GM21576 (cell line): ENCODE measurements around the gene CAPZB.
"Not testable (repeated sequence)": the region's sequence is repeated elsewhere in the genome, so short reads cannot be mapped to it uniquely, and the experiment has no call there.

Source experiments
- ATAC-seq: cut with Tn5 transposase; IDR thresholded peaks from one replicate; pipeline ENCODE4 v1.9.1; 2021; ENCODE audit warnings: mild to moderate bottlenecking, moderate library complexity; ENCODE audit not compliant: unreplicated experiment

The CAPZB gene

DNA sequence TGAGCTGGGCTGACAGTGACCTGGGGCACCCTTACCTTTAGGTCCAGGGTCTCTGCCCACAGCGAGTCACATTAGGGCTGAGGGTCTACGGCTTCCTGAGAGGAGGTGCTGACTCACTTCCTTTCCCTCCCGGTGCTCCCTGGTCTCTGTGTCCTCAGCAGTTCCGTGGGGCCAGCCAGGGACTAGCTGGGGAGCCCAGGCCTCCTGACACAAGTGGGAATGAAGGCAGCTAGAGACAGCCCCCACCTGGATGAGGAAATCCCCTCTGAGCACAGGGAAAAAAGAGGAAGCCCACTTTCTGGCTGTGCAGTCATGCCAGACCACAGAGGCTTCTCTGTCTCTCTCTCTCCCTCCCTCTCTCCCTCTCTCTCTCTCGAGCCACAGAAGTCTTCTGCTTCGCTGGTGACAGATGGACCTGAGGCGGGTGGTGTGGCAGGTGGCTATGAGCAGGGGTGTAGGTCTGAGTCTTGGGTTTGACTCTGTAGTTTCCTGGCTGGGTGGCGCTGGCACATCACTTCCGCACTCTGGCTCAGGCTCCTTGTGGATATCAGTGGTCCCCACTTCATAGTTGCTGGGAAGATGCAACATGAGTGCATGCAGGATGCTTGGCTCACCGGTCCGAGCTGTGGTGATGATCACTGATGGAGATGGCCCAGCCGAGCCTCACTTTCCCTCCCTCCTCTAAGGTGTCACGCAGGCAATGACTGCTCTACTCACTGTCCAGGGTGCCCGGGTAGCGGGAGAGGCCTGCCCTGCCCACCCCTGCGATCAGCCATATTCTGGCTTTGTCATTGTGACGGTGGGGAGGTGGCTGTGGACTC, 169.8 kb downstream of the CAPZB start:
- no peak for ATAC-seq

DNA sequence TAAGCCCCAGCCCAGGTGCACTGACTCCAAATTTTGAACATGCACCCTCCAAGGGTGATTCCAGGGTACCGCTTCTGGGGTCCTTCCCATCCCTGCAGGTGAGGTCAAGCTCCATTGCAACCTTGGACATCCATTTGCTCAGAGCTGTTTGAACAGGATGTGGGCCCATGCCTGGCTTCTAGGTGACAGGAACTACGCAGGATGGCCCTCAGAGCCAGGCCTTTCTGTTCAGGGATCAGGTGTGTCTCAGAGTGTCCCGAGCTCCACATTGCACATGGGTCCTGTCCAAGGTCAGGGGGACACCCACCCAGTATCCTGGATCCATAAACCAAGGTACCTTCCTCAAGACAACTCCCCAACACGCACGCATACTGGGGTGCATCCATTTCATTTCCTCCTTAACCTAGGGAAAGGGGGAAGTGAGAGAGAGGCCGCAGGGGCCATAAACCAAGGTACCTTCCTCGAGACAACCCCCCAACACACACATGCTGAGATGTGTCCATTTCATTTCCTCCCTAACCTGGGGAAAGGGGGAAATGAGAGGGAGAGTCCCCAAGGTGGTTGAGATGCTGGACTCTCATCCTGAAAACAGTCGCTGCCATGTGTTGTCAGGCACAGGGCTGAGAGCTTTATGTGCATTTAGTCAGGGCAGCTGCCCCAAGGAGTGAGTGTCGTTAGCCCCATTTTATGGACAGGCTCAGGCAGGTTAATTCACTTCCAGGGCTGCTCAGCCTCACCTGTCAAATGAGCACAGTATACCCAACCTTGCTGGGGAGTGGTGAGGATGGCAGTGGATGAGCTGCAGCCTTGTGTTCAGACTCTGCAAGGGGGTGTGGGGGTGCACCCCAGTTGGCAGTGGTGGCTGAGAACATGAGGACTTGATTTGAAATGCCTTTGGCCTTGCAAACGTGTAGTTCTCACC, 171.1 kb downstream of the CAPZB start:
- no peak for ATAC-seq

DNA sequence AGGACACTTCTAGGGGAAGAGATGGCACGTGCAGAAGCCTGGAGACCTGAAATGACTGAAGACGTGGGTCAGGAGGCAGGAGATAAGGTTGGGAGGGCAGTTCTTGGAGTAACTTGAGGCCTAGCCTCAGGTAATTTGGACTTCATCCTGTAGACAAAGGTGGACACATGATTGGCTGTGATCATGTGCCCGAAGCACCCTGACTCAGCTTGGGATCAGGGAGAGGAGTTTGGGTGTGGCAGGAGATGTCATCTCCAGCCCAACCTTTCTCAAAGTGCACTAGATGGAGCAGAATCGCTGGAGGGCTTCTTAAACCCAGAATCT, 171.7 kb downstream of the CAPZB start:
- ATAC-seq: no peak

DNA sequence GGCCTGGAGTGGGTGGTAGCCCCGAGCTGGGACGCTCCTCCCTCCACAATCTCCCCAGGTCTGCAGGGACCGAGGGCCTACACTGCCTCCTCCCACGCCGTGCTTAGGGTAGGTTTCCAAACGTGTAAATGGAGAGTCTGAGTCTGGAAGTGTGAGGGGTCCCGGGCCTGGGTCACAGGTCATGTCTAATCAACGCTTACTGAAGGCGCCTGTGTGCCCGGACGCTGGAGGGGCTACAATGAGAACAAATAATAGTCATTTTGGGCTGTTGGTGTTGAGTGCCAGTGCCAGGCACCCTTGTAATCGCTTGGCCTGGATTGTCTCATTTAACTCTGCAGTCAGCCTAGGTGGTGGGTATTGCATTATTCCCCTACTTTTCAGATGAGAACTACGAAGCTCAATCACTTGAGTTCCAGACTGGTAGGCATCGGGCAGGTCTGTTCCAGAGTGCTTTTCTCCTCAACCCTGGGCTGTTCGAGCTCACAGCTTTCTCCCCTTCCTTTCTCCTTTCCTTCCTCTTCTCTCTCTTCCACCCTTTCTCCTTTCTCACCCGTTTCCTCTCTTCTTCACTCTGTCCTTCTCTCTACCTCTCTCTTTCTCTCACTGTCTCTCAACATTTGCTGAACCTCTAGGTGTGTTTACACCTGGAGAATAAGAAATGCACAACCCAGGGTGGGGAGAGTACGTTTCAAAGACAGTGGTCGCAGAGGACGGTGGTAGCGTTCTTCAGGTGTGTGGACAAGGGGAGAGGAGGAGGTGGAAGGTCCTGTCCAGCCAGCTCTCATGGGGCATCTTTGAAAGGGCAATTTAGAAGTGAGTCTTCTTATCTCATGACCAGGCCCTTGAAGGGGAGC, 172.3 kb downstream of the CAPZB start:
- ATAC-seq: peak; percentile 19

DNA sequence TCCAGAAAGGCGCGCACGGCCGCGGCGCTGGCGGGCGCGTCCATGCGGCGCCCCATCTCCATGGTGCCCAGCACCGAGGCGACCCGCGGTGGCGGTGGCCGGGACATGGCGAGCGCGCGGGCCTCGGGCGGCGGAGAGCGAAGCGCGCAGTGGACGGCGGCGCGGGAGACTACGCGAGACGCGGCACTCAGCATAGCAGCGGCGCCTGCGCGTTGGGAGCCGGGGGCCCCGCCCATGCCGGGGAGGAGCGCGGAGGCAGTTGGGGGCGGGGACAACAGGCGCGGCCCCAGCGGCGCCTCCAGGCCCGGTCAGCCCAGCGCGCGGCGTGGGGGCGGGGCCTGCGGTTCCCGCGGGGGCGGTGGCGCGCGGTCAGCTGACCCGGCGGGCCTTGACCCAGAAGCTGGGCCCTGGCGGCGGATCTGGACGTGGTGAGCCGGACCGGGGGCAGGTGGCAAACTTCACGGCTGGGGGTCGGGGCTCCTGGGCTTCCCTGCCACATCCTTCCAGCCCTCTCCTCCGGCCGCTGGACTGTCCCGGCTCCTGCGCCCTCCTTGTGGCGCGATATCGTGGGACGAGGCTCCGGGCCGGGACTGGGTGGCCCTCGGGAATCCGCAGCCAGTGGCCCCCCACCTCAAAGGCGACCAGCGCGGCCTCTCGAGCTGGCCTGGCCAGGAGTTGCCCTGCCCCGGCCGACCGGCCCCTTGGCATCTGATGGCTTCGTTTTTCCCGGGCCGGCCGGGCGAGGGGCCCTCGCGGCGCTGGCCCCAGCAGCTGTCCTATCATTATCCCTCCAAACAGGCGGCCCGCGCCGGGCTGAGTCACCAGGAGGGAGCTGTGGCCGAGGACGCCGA, 173.2 kb downstream of the CAPZB start, which contains the start of the genes AKR7A2 and SLC66A1:
TSS of gene AKR7A2 (minus strand) at position 214 of the 851 bp plus-strand sequence. CDS start at position 194, 20 bp downstream.
TSS of gene SLC66A1 (plus strand) at position 396 of the 851 bp plus-strand sequence. CDS start 5,352 bp downstream, outside the sequence.
- peak; percentile 57 for ATAC-seq

DNA sequence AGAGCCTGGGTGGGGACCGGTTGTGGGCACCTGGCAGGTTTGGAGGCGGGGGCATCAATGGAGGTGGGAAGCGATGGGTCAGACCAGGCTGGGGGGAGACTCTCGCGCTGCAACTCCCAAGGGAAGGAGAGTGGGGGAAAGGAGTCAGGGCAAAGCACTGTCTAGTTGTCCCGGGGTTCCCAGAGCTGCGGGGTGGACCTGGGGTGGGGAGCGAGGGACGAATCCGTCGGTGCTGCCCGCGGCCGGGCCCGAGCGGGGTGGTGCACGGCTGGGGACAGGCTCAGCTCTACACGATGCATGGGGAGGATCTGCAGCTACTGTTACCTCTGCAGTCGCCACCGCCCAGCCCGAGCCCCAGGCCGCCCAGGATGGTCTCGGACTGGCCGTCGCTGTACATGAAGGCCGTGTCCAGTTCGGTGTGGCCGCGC, 173.8 kb downstream of the CAPZB start:
- no peak for ATAC-seq

DNA sequence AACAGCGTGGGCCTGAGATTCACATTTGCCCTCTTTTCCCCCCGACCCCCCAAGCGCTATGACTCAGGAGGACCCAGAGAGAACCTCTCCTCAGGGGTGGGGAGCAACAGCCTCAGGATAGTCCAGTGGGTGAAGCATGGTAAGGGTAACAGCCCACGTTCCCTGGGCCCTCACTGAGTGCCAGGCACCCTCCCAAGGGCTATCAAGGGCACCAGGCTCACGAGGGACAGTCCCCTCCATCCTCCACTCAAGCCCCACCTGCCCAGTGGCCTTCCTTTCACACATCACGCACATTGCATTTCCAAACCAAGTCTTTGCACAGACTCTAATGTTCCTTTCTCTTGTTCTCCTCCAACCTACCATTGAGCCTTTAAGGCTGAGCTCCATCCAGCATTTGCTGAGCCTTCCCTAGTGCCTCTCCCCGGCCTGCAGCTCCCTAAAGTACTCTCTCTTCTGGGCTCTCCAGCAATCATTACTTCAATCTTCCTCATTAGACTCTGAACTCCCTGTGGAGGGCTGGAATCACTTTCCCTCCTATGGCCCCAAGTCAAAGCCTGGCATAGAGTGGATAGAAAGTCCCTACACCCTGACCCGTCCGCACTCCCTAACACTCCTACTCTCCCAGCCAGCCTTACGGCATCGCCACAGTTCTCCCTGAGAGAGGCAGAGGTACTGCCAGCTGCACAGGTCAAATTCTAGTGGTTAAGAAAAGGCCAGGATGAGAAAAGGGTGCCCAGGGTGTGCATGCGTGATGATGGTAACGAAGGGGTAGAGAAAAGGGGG, 174.4 kb downstream of the CAPZB start:
- no peak for ATAC-seq

DNA sequence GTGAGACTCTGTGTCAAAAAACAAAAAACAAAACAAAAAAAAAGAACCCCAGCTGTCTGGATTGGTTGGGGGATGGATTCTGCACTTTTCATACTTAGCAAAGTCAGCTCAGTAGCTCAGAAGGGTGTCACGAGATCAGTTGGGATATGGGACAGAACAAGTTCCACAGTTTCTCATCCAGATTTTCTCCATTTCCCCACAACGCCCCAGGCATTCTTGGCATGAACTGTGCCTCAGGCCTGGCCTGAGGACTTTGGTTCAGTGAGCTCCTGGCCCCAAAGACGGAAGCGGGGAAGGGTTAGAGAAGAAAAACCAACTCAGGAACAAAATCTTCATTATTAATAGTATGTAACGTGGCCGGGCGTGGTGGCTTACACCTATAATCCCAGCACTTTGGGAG, 175.3 kb downstream of the CAPZB start:
- ATAC-seq: no peak

DNA sequence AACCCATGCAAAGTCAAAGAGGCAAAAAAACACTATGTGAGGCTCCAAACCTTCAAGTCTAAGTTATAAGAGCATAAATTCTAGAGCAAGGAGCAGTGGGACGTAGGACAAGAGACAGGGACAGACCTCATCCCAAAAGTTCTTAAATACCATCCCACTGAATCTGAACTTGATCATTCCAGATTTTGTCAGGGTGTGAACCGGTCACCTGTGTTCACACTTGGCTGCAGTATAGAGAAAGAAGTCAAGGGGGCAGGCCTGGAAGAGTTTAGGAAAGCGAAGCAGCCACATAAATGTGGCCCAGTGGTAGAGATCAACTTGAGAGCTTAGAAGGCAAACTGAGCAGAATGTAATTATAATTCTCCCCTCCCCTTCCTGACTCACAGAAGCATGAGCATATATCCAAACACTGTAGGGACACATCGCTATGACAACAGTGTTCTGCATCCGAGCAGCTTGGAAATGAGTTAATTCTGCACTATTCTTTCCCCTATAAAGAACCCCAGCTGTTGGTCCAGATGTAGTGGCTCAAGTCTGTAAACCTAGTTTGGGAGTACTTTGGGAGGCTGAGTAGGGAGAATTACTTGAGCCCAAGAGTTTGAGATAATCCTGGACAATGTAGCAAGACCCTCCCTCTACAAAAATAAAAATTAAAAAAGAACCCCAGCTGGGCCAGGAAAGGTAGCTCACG, 176.1 kb downstream of the CAPZB start:
- no peak for ATAC-seq

DNA sequence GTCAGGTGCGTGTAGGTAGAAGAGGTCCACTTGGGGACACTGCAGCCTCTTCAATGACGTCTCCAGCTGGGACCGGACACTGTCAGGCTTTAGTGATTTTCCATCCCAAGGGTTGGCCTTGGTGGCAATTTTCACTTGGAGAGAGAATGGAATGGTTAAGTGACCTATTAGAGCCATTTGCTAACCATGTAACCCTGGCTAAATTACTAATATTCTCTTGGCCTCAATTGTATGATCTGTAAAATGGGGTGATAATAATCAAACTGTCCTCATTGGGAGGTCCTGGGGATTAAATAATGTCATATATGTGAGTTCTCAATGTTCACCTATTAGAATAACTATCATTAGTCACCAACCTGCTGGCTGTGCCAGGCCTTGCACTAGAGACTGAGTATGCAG, 176.8 kb downstream of the CAPZB start:
- no peak for ATAC-seq

DNA sequence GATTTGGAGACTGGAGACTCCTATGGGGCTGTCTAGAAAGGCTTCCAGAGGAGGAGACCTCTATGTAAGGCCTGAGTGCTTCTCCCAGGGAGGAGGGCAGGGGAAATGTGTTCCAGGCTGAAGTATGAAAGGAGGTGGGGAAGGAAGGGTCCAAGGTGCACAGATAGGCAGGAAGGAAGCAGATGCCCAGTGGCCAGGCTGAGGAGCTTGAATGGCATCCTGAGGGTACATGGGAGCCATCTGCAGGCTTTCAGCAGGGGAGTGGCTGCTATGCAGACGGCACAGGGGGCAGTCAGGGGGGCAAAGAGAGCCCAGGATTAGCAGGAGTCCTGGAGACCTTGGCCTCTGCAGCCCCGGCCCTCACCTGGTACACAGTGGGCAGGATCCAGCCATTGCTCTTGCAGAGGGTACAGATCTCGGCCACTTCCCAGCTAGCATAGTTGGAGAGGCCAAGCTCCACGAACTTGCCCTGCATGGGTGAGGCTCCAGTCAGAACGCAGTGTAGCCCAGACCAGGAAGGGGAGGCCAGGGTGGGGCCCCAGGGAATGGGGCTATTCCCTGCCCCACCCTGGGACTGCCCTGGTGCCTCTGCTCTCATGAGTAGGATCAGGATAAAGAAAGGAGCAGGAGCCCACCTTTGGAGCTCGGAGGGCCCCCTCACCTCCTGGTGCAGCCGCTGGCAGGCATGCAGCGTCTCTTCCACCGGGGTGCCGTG, 177.4 kb downstream of the CAPZB start:
- ATAC-seq: no peak

DNA sequence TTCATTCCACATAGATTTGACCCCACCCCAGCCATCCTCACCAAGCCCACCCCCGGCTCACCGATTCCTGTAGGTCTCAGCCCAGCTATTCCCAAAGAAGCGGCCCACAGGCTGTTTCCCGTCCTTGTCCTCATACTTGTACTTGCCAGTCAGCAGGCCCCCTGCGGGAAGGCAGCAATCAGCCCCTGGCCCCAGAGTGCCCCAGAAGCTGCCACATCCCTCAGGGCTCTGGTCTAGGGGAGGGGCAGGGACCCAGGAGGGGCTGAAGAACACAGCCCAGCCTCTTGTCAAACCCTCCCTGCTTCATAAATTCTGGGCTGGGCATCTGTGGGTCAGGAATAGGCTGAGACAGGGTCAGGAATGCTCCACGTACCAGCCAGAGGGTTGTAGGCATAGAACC, 178.4 kb downstream of the CAPZB start:
- no peak for ATAC-seq

DNA sequence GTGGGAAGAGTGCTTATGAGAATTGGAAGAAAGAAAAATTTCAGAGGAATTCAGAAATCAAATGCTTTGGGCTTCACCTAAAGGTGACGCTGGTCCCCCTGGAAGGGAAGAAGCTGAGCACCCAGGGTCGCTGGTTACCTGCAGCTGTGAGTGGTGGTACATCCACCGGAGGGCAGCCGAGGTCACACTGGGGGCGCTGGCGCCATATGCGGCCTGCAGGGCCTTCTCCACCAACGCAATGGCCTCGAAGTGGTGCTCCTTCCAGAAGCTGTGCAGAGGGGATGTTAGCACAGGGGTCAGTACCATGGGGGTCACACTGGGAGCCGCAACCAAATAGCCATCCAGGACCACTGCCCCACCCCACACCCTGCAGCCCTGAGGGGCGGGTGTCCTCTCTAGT, 179.5 kb downstream of the CAPZB start:
- no peak for ATAC-seq

DNA sequence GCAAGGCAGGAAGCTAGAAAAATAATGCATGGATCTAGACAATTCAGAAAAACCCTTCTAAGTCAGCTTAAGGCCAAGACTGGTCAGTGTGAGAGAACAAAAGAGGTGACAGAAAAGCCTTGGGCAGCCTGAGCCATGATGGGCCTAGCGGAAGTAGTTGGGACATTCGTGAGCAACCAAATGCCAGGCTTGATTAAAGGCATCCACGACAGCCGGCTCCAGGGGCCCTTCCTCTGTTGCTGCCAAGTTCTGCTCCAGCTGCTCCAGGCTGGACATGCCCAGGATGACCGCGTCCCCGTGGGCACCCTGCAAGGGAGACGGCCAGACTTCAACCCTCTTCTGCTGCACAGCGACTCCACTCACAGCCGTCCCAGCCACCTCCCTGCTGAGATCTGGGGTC, 181.3 kb downstream of the CAPZB start:
- ATAC-seq: not testable (repeated sequence)

DNA sequence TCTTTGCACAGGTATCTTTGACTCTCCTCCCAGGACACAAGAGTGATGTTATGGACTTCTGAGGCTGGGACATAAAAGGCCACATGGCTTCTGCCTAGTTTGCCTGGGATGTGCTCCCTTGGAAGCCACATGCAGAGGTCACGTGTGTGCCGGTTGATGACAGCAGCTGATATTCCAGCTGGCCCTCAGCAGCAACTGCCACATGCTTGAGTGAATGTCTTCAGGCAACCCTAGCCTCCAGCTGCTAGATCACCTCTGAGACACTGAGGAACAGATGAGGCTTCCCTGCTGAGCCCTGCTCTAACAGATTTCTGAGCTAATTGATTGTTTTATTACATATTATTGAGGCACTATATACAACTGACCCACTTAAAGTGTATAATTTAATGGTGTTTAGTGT, 185.1 kb downstream of the CAPZB start:
- no peak for ATAC-seq

DNA sequence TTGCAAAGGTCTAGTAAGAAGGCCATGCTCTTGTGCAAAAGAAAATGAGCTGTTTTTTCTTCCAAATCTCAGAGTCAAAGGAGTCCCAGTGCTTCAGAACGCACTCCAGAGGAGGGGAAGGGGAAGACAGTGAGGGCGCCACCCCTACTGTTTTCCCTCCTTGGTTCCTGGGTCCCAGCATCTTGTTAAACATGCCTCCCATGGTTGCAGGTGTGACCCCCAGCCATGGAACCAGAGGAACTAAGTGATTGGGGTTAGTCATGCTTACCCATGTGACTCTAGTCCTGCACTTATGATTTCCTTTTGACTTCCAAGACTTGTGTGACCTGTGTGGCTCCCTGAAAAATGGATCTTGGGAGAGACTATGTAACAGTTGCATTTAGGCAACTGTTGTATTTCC, 190.7 kb downstream of the CAPZB start:
- no peak for ATAC-seq

DNA sequence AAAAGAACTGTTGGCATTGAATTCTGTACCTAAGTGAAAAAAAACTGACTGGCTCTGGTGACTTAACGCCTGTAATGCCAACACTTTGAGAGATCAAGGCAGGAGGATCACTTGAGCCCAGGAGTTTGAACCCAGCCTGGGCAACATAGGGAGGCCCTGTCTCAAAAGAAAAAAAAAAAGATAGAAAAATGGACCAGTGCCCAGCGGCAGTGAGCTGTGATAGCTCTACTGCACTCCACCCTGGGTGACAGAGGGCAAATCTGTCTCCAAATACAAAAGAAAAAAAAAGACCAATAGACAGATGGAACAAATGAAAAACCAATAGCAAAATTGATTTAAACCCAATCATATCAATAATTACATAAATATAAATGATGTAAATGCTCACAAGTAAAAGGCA, 196.1 kb downstream of the CAPZB start:
- no peak for ATAC-seq
